ENCODE measurements around the gene SLC19A2.

DNA sequence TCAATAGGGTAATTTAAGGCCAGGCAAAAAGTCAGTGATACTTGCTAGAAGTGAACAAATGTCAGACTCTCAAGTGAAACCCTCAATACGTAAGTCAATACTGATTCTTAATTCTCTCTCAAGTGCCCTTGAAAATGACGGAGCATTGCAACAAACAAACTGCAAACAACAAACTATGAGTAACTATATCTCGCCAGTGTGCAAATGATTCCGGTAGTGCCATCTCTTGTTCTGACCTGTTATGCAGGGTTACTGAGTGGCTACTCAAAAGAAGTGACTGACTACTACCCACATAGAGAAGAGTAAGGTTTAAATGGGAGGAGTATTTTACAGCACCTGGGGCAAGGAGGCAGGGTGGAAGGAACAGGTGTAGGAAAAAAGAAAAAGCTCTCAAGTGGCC lies 1.6 kb downstream of the SLC19A2 start:
- no peak for TF ChIP-seq EZH2 (IDR thresholded peaks at IDR 0.05; ENCODE audit: borderline replicate concordance, low read depth, low read length, severe bottlenecking)
- TF ChIP-seq, protein P1, sequence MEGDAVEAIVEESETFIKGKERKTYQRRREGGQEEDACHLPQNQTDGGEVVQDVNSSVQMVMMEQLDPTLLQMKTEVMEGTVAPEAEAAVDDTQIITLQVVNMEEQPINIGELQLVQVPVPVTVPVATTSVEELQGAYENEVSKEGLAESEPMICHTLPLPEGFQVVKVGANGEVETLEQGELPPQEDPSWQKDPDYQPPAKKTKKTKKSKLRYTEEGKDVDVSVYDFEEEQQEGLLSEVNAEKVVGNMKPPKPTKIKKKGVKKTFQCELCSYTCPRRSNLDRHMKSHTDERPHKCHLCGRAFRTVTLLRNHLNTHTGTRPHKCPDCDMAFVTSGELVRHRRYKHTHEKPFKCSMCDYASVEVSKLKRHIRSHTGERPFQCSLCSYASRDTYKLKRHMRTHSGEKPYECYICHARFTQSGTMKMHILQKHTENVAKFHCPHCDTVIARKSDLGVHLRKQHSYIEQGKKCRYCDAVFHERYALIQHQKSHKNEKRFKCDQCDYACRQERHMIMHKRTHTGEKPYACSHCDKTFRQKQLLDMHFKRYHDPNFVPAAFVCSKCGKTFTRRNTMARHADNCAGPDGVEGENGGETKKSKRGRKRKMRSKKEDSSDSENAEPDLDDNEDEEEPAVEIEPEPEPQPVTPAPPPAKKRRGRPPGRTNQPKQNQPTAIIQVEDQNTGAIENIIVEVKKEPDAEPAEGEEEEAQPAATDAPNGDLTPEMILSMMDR (IDR thresholded peaks at IDR 0.05; ENCODE audit: borderline replicate concordance, extremely low read depth, low read length, poor library complexity, severe bottlenecking) = no peak

Data from DND-41 (cell line).